ENCODE results near the gene NR1I3. TPM values are rescaled to one million over a fixed set of nuclear protein-coding genes. Genes with fewer than 3 reads are reported as not detected.

Gene NR1I3
- total RNA-seq, 6 donors from 2014 or later, result not detected

GRCh38 chr1:161228032-161228431 is 10.0 kb downstream of the NR1I3 start:
- peaks cover 4 to 31% (median 24%) of the 10 kb centered on the region in 4 donors for H3K36me3 ChIP-seq
- DNase-seq, result no peak

DNA sequence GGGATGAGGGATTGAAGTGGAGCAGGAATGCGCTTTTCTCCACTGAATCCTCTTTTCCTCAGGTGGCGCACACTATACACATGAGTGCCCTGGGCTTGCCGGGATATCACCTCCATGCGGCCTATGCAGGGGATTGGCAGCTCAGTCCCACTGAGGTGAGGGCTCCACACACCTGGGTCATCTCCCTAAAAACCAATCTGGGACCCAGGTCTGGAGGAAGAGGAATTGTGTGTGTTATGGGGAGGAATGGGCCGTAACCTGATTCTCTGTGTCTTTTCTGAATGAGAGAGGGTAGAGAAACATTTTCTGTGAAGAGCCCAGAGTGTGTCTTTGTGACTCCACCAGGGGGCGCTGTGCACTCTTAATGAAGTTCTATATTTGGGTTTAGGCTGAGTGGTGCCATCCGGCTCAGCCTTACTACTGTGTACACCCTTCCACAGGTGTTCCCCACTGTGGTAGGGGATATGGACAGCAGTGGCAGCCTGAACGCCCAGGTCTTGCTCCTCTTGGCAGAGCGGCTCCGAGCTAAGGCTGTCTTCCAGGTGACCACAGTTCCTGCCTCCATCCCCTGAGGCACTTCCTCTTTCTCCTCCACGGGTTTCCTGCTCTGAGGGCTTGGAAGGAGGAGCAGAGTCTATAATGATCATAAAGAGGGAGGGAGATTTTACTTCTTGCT is 10.7 kb downstream of the NR1I3 start:
- DNase-seq (peak in 1 of 2 donors; percentile 81), ATAC-seq (ENCODE audit: low FRiP score in 2 of 2) (peak; percentile 71 to 82)
- WGBS, 2 donors, result 22 to 36% methylated on average over 8 to 11 of the region's 11 CpGs
- Histone ChIP-seq H3K4me3 (peak overlapping the region in 2 of 4 donors; percentile 33 to 75), H3K9me3 (no peaks in the 10 kb centered on the region), H3K27me3 (no peaks in the 10 kb centered on the region), H3K4me1 (peaks cover 13 to 29% (median 26%) of the 10 kb centered on the region in 4 donors), H3K36me3 (peaks cover 4 to 31% (median 24%) of the 10 kb centered on the region in 4 donors), H3K27ac (peak overlapping the region in 2 of 4 donors; percentile 65 to 80)
- TF ChIP-seq CTCF (IDR thresholded peaks at IDR 0.05) (peak; percentile 83 to 95 (median 89)), POLR2A (IDR thresholded peaks at IDR 0.05) (no peak), EP300 (IDR thresholded peaks at IDR 0.05) (no peak), POLR2AphosphoS5 (IDR thresholded peaks at IDR 0.05) (peak in 1 of 2 donors; percentile 8)

More at GRCh38 chr1:161228032-161228431, 10.0 kb downstream of the NR1I3 start:
- no peaks in the 10 kb centered on the region for H3K9me3 ChIP-seq
- TF ChIP-seq POLR2A (IDR thresholded peaks at IDR 0.05), result no peak
- no peak for TF ChIP-seq EP300 (IDR thresholded peaks at IDR 0.05)
- TF ChIP-seq CTCF (IDR thresholded peaks at IDR 0.05), result no peak
- TF ChIP-seq POLR2AphosphoS5 (IDR thresholded peaks at IDR 0.05), result no peak
- peak overlapping the region in 1 of 4 donors; percentile 80 for H3K27ac ChIP-seq
- no peaks in the 10 kb centered on the region for H3K27me3 ChIP-seq
- peaks cover 13 to 29% (median 26%) of the 10 kb centered on the region in 4 donors for H3K4me1 ChIP-seq
- H3K4me3 ChIP-seq, result peak overlapping the region in 1 of 4 donors; percentile 33
- ATAC-seq (ENCODE audit: low FRiP score in 2 of 2), result no peak
- 89 to 93% methylated on average over 7 of the region's 7 CpGs for WGBS, 2 donors

GRCh38 chr1:161226759-161227158 is 11.2 kb downstream of the NR1I3 start:
- Histone ChIP-seq H3K36me3 (peaks cover 4 to 31% (median 24%) of the 10 kb centered on the region in 4 donors), H3K4me1 (peaks cover 13 to 29% (median 26%) of the 10 kb centered on the region in 4 donors), H3K27ac (peak overlapping the region in 3 of 4 donors; percentile 43 to 80 (median 80)), H3K27me3 (no peaks in the 10 kb centered on the region), H3K9me3 (no peaks in the 10 kb centered on the region), H3K4me3 (peak overlapping the region in 3 of 4 donors; percentile 60 to 75 (median 67))
- ATAC-seq (ENCODE audit: low FRiP score in 2 of 2) (no peak), DNase-seq (no peak)
- 63 to 71% methylated on average over 3 of the region's 3 CpGs for WGBS, 2 donors
- TF ChIP-seq POLR2A (IDR thresholded peaks at IDR 0.05) (no peak), POLR2AphosphoS5 (IDR thresholded peaks at IDR 0.05) (no peak), CTCF (IDR thresholded peaks at IDR 0.05) (no peak), EP300 (IDR thresholded peaks at IDR 0.05) (no peak)

GRCh38 chr1:161226320-161226711 is 11.7 kb downstream of the NR1I3 start:
- Histone ChIP-seq H3K4me1 (peaks cover 13 to 29% (median 26%) of the 10 kb centered on the region in 4 donors), H3K9me3 (no peaks in the 10 kb centered on the region), H3K27ac (peak overlapping the region in 3 of 4 donors; percentile 43 to 80 (median 80)), H3K27me3 (no peaks in the 10 kb centered on the region), H3K36me3 (peaks cover 4 to 31% (median 24%) of the 10 kb centered on the region in 4 donors), H3K4me3 (peak overlapping the region; percentile 60 to 75 (median 68))
- DNase-seq, result peak in 1 of 2 donors; percentile 70
- ATAC-seq (ENCODE audit: low FRiP score in 2 of 2), result no peak
- no peak for TF ChIP-seq CTCF (IDR thresholded peaks at IDR 0.05)
- TF ChIP-seq EP300 (IDR thresholded peaks at IDR 0.05), result no peak
- 6 to 11% methylated on average over 11 to 15 of the region's 15 CpGs for WGBS, 2 donors

Measured in upper lobe of left lung (tissue), 6 donors.